K562 treated with DMSO at 1 percent for 4 hours (cell line): ENCODE results near the gene PDE8A. TPM values are rescaled to one million over a fixed set of nuclear protein-coding genes. Genes with fewer than 3 reads are reported as not detected.

Experiments used
- total RNA-seq: library from RNA; unstranded; fragments of 300-600 nt; gene quantifications from 2 replicates; pipeline ENCODE4 v1.2.3, GENCODE V29; 2022; ENCODE audit not compliant: insufficient read depth

PDE8A gene, protein sequence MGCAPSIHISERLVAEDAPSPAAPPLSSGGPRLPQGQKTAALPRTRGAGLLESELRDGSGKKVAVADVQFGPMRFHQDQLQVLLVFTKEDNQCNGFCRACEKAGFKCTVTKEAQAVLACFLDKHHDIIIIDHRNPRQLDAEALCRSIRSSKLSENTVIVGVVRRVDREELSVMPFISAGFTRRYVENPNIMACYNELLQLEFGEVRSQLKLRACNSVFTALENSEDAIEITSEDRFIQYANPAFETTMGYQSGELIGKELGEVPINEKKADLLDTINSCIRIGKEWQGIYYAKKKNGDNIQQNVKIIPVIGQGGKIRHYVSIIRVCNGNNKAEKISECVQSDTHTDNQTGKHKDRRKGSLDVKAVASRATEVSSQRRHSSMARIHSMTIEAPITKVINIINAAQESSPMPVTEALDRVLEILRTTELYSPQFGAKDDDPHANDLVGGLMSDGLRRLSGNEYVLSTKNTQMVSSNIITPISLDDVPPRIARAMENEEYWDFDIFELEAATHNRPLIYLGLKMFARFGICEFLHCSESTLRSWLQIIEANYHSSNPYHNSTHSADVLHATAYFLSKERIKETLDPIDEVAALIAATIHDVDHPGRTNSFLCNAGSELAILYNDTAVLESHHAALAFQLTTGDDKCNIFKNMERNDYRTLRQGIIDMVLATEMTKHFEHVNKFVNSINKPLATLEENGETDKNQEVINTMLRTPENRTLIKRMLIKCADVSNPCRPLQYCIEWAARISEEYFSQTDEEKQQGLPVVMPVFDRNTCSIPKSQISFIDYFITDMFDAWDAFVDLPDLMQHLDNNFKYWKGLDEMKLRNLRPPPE
- total RNA-seq, result 6.4 and 9.0 TPM in 2 replicates

DNA sequence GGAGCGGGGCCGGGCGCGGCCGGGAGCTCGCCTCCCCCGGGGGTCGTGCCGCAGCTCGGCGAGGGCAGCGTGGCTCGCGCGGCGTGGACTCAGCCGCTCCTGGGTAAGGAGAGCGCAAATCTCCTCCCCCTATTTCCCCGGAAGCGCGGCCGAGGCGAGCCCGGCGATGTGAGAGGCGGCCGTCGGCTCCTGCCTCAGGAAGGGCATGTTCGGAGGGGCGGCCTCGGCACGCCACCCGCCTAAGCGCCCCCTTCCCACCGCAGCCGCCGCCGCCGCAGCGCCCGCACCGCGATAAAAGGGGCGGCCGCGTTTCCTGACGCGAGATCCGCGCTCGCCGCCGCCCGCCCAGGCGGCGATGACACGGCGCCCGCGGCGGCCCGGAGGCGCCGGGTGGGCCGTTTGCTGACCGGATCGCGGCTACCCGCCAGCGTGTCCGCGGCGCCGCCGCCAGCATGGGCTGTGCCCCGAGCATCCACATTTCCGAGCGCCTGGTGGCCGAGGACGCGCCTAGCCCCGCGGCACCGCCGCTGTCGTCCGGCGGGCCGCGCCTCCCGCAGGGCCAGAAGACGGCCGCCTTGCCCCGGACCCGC is at the start of gene PDE8A:
Gene PDE8A, plus strand, starts transcription at position 146 of the 590 bp plus-strand sequence. Its CDS starts 307 bp downstream, at position 453.

Other genes starting within 250 kb of the PDE8A start
- gene ZNF592, start 233.3 kb upstream of the PDE8A start, total RNA-seq, result 14.3 and 16.1 TPM in 2 replicates
- 0.47 and 1.2 TPM in 2 replicates for gene ALPK3, start 164.5 kb upstream of the PDE8A start, total RNA-seq
- not detected in 2 replicates for gene SLC28A1, start 97.2 kb upstream of the PDE8A start, total RNA-seq